MM.1S (cell line): ENCODE data around the gene MXRA7.

ENCODE experiments used
- DNase-seq: peaks from one replicate; pipeline ENCODE4 v3.0.0-alpha.2; 2015
- H2AFZ ChIP-seq: fragments of 300-600 bp; sonication (generic); 2 replicates; pipeline ENCODE4 v1.6.0; 2016; ENCODE audit warnings: antibody characterized with exemption, low read length
- H3F3A ChIP-seq: fragments of 300-600 bp; sonication (generic); 2 replicates; pipeline ENCODE4 v1.6.1; 2016; ENCODE audit warnings: mild to moderate bottlenecking, antibody characterized with exemption, low read length, moderate library complexity, mixed read lengths; ENCODE audit not compliant: insufficient read depth
- H3K27ac ChIP-seq: fragments of 300-600 bp; sonication (generic); 2 replicates; pipeline ENCODE4 v1.5.1; 2016; ENCODE audit warnings: mild to moderate bottlenecking, low read length
- H3K27me3 ChIP-seq: fragments of 300-600 bp; sonication (generic); replicated peaks from 2 replicates; pipeline ENCODE4 v1.6.0; 2016; ENCODE audit warnings: low read length; ENCODE audit not compliant: insufficient read depth
- H3K36me3 ChIP-seq: fragments of 300-600 bp; sonication (generic); replicated peaks from 2 replicates; pipeline ENCODE4 v1.6.1; 2016; ENCODE audit warnings: mild to moderate bottlenecking, low read length, mixed read lengths; ENCODE audit not compliant: insufficient read depth
- H3K4me1 ChIP-seq: fragments of 300-600 bp; sonication (generic); 2 replicates; pipeline ENCODE4 v1.6.1; 2016; ENCODE audit warnings: low read length, mixed read lengths
- H3K4me2 ChIP-seq: fragments of 300-600 bp; sonication (generic); 2 replicates; pipeline ENCODE4 v1.6.0; 2016; ENCODE audit warnings: low read depth, low read length
- H3K4me3 ChIP-seq: fragments of 300-600 bp; sonication (generic); 2 replicates; pipeline ENCODE4 v1.5.1; 2016; ENCODE audit warnings: low read length, mixed read lengths
- H3K79me2 ChIP-seq: fragments of 300-600 bp; sonication (generic); 2 replicates; pipeline ENCODE4 v1.6.1; 2016; ENCODE audit warnings: mixed run types, low read length, mixed read lengths
- H3K9ac ChIP-seq: fragments of 300-600 bp; sonication (generic); 2 replicates; pipeline ENCODE4 v1.6.1; 2016; ENCODE audit warnings: low read length, mixed read lengths
- H3K9me2 ChIP-seq: fragments of 300-600 bp; sonication (generic); replicated peaks from 2 replicates; pipeline ENCODE4 v1.6.1; 2016; ENCODE audit warnings: mild to moderate bottlenecking, low read length, mixed read lengths; ENCODE audit not compliant: insufficient read depth
- H3K9me3 ChIP-seq: fragments of 300-600 bp; sonication (generic); replicated peaks from 2 replicates; pipeline ENCODE4 v1.6.1; 2016; ENCODE audit warnings: mild to moderate bottlenecking, low read length, mixed read lengths; ENCODE audit not compliant: insufficient read depth
- H4K20me1 ChIP-seq: fragments of 300-600 bp; sonication (generic); 2 replicates; pipeline ENCODE4 v1.6.1; 2016; ENCODE audit warnings: mild to moderate bottlenecking, low read length, moderate library complexity, mixed read lengths; ENCODE audit not compliant: insufficient read depth
- EZH2 ChIP-seq: fragments of 300-600 bp; sonication (generic); optimal IDR thresholded peaks from 2 replicates; pipeline ENCODE3; 2017; ENCODE audit warnings: low read depth, mild to moderate bottlenecking, antibody characterized with exemption, low read length, mixed read lengths
- EZH2phosphoT487 ChIP-seq: fragments of 300-600 bp; sonication (generic); IDR thresholded peaks from 2 replicates; pipeline ENCODE4 v1.6.1; 2018; ENCODE audit warnings: antibody characterized with exemption, low read length
- TF ChIP-seq, protein P1 (sequence below): fragments of 300-600 bp; sonication (generic); IDR thresholded peaks from 2 replicates; pipeline ENCODE4 v1.5.1; 2016; ENCODE audit warnings: antibody characterized with exemption, low read length, mixed read lengths

MXRA7 gene

DNA sequence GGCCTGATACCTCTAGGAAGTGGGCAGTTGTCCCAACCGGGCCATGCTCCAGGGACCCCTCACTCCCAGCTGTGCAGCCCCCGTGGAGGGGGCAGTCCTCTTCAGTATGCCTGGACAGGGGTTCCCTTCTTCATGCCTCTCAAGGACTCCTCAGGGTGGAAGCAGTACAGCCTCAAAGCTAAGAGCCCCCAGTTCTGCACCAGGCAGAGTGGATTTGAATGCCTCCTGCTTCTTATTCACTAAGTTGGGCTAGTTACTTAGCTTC lies 43.3 kb downstream of the MXRA7 start:
- H4K20me1 ChIP-seq = no peaks in the 10 kb centered on the region
- H3K4me2 ChIP-seq = no peak overlapping the region
- TF ChIP-seq, protein P1, sequence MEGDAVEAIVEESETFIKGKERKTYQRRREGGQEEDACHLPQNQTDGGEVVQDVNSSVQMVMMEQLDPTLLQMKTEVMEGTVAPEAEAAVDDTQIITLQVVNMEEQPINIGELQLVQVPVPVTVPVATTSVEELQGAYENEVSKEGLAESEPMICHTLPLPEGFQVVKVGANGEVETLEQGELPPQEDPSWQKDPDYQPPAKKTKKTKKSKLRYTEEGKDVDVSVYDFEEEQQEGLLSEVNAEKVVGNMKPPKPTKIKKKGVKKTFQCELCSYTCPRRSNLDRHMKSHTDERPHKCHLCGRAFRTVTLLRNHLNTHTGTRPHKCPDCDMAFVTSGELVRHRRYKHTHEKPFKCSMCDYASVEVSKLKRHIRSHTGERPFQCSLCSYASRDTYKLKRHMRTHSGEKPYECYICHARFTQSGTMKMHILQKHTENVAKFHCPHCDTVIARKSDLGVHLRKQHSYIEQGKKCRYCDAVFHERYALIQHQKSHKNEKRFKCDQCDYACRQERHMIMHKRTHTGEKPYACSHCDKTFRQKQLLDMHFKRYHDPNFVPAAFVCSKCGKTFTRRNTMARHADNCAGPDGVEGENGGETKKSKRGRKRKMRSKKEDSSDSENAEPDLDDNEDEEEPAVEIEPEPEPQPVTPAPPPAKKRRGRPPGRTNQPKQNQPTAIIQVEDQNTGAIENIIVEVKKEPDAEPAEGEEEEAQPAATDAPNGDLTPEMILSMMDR = no peak
- TF ChIP-seq EZH2 (no peak), EZH2phosphoT487 (no peak)
- H3K27ac ChIP-seq = no peak overlapping the region
- no peaks in the 10 kb centered on the region for H3K79me2 ChIP-seq
- H3K4me1 ChIP-seq = peaks cover 6% of the 10 kb centered on the region
- peaks cover 6% of the 10 kb centered on the region; the same call in 1 of the 2 replicates for H3K27me3 ChIP-seq
- H3K9ac ChIP-seq = no peak overlapping the region
- peaks cover 6% of the 10 kb centered on the region; the same call in 1 of the 2 replicates for H3F3A ChIP-seq
- no peak for DNase-seq
- H3K36me3 ChIP-seq = no peaks in the 10 kb centered on the region
- H3K9me2 ChIP-seq = no peaks in the 10 kb centered on the region
- no peaks in the 10 kb centered on the region for H3K9me3 ChIP-seq
- no peak overlapping the region for H3K4me3 ChIP-seq
- no peak overlapping the region for H2AFZ ChIP-seq

DNA sequence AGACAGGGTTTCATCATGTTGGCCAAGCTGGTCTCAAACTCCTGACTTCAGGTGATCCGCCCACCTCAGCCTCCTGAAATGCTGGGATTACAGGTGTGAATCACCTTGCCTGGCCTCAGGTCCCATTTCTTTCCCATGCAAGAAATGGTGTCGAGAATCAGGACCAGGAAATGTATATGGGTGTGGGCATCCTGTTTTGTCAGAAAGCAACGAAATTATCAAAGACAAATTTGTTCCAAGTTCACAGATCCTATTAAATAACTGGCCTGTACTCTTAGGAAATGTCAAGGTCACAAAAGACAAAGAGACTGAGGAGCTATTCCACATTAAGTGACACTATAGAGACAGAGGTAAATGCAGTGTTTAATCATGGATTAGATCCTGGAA lies 50.1 kb downstream of the MXRA7 start:
- Histone ChIP-seq H3K27ac (no peak overlapping the region), H3K27me3 (no peaks in the 10 kb centered on the region), H3K9me3 (no peaks in the 10 kb centered on the region), H3K36me3 (no peaks in the 10 kb centered on the region), H3K9ac (no peak overlapping the region), H4K20me1 (no peaks in the 10 kb centered on the region), H3K79me2 (no peaks in the 10 kb centered on the region), H3K4me1 (no peaks in the 10 kb centered on the region), H3F3A (no peaks in the 10 kb centered on the region), H3K9me2 (no peaks in the 10 kb centered on the region), H3K4me3 (no peak overlapping the region), H3K4me2 (no peak overlapping the region), H2AFZ (no peak overlapping the region)
- no peak for DNase-seq
- TF ChIP-seq, protein P1 = no peak
- no peak for TF ChIP-seq EZH2phosphoT487
- TF ChIP-seq EZH2 = no peak

DNA sequence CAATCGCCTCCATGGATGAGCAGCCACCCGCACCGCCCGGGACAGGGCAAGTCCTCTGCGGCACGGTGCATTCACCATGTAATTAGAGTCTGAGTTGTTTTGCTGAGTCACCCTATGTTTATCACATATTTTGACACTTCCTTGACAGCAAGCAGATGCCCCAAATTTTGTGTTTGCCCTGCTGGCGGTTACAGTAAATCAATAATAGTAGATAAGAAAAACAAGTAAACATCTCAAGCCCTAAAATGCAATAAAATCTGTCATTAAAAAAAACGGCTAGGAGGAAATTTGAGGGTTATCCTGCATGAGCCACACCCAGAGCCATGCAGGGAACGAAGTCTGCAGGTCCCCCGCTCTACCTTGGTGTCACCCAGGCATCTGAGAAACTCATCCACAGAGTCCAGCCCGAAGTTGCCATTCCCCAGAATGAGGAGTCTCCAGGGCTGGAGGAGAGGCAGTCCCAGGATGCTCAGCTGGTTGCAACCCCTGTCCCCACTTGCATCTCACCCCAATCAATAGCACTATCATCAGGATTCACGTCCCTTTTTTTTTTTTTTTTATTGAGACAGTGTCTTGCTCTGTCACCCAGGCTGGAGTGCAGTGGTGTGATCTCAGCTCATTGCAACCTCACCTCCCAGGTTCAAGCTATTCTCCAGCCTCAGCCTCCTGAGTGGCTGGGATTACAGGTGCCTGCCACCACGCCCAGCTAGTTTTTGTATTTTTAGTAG lies 50.7 kb downstream of the MXRA7 start:
- DNase-seq = no peak
- Histone ChIP-seq H4K20me1 (no peaks in the 10 kb centered on the region), H2AFZ (no peak overlapping the region), H3K9ac (no peak overlapping the region), H3K36me3 (no peaks in the 10 kb centered on the region), H3K4me1 (no peaks in the 10 kb centered on the region), H3K9me3 (no peaks in the 10 kb centered on the region), H3K4me3 (no peak overlapping the region), H3K4me2 (no peak overlapping the region), H3K79me2 (no peaks in the 10 kb centered on the region), H3K27ac (no peak overlapping the region), H3F3A (no peaks in the 10 kb centered on the region), H3K9me2 (no peaks in the 10 kb centered on the region), H3K27me3 (no peaks in the 10 kb centered on the region)
- TF ChIP-seq EZH2phosphoT487 = no peak

DNA sequence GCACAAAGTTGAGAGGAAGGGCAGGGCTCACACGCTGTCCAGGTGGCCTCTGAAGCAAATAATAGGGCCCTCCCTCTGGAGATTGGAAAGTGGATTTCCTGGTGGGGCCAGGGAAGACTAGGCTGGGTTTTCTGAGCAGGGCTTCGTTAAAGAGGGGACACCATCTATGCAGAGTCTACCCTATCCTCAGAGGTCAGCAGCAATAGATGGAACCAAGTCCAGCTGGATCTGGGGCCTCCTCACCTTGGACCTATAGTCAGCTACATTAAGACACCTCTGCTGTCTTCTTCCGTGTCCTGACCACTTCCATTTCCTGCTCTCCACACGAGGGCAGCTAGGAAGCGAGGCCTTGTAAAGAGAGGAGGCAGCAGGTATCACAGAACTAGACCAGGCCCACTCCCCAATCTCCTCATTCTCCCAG lies 52.5 kb downstream of the MXRA7 start:
- H3K4me3 ChIP-seq = no peak overlapping the region
- no peaks in the 10 kb centered on the region for H3K9me3 ChIP-seq
- H3K79me2 ChIP-seq = no peaks in the 10 kb centered on the region
- H3K27me3 ChIP-seq = no peaks in the 10 kb centered on the region
- no peaks in the 10 kb centered on the region for H3K4me1 ChIP-seq
- no peak overlapping the region for H2AFZ ChIP-seq
- no peaks in the 10 kb centered on the region for H3K36me3 ChIP-seq
- H3F3A ChIP-seq = no peaks in the 10 kb centered on the region
- no peaks in the 10 kb centered on the region for H4K20me1 ChIP-seq
- no peak for DNase-seq
- no peak overlapping the region for H3K4me2 ChIP-seq
- H3K9me2 ChIP-seq = no peaks in the 10 kb centered on the region
- H3K9ac ChIP-seq = no peak overlapping the region
- no peak overlapping the region for H3K27ac ChIP-seq
- no peak for TF ChIP-seq EZH2
- TF ChIP-seq, protein P1 = no peak
- no peak for TF ChIP-seq EZH2phosphoT487
